GM19025 (cell line): ENCODE measurements around the gene KCNG2.

ENCODE experiments used
- ATAC-seq: cut with Tn5 transposase; IDR thresholded peaks from one replicate; pipeline ENCODE4 v1.9.1; 2021; ENCODE audit warnings: mild to moderate bottlenecking, low read depth, moderate library complexity; ENCODE audit not compliant: unreplicated experiment

KCNG2 gene

GRCh38 chr18:79917169-79917852 is 119.6 kb downstream of the KCNG2 start:
- no peak for ATAC-seq

GRCh38 chr18:79917853-79918614 is 120.3 kb downstream of the KCNG2 start:
- no peak for ATAC-seq

- ATAC-seq: no peak
Measured at GRCh38 chr18:79918615-79919011, 120.9 kb downstream of the KCNG2 start.

- ATAC-seq: no peak
Measured at GRCh38 chr18:79919089-79919488, 121.4 kb downstream of the KCNG2 start.

- no peak for ATAC-seq
Measured at GRCh38 chr18:79921984-79922965, 124.5 kb downstream of the KCNG2 start.

- no peak for ATAC-seq
Measured at GRCh38 chr18:79922971-79923411, 125.3 kb downstream of the KCNG2 start.

GRCh38 chr18:79923896-79924585 is 126.3 kb downstream of the KCNG2 start:
- ATAC-seq: no peak

- ATAC-seq: no peak
Measured at GRCh38 chr18:79924814-79925731, 127.3 kb downstream of the KCNG2 start.

- no peak for ATAC-seq
Measured at GRCh38 chr18:79926306-79926705, 128.6 kb downstream of the KCNG2 start.

GRCh38 chr18:79926715-79927606 is 129.2 kb downstream of the KCNG2 start:
- ATAC-seq: no peak

- no peak for ATAC-seq
Measured at GRCh38 chr18:79927607-79928562, 130.1 kb downstream of the KCNG2 start.

- ATAC-seq: no peak
Measured at GRCh38 chr18:79928563-79928960, 130.8 kb downstream of the KCNG2 start.

GRCh38 chr18:79930020-79930642 is 132.4 kb downstream of the KCNG2 start:
- ATAC-seq: no peak

GRCh38 chr18:79931475-79931874 is 133.7 kb downstream of the KCNG2 start:
- no peak for ATAC-seq

- ATAC-seq: no peak
Measured at GRCh38 chr18:79932907-79933306, 135.2 kb downstream of the KCNG2 start.

GRCh38 chr18:79933765-79934164 is 136.0 kb downstream of the KCNG2 start:
- ATAC-seq: no peak
